ENCODE measurements around the gene IFI44.

- no peak for TF ChIP-seq PHF8 (CRISPR knock-in tag; IDR thresholded peaks at IDR 0.05)
- no peak for TF ChIP-seq ZBTB10 (CRISPR knock-in tag; IDR thresholded peaks at IDR 0.05; ENCODE audit: borderline replicate concordance)
- TF ChIP-seq, protein P1, sequence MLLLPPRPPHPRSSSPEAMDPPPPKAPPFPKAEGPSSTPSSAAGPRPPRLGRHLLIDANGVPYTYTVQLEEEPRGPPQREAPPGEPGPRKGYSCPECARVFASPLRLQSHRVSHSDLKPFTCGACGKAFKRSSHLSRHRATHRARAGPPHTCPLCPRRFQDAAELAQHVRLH (CRISPR knock-in tag; IDR thresholded peaks at IDR 0.05; ENCODE audit: borderline replicate concordance, low read depth), result no peak
- no peak for TF ChIP-seq PCBP1 (IDR thresholded peaks at IDR 0.05; ENCODE audit: borderline replicate concordance, low read depth, low read length)
- no peak for TF ChIP-seq ZNF160 (CRISPR knock-in tag; IDR thresholded peaks at IDR 0.05)
- TF ChIP-seq EZH2 (conservative IDR thresholded peaks at IDR 0.05; ENCODE audit: low read depth, low read length), result no peak
- TF ChIP-seq ZBTB34 (CRISPR knock-in tag; IDR thresholded peaks at IDR 0.05), result no peak
- TF ChIP-seq SNAI1 (CRISPR knock-in tag; IDR thresholded peaks at IDR 0.05; ENCODE audit: borderline replicate concordance), result no peak
- no peak for TF ChIP-seq FOXK2 (IDR thresholded peaks at IDR 0.05)
- TF ChIP-seq POLR2A (IDR thresholded peaks at IDR 0.05; ENCODE audit: insufficient read depth in 1 of 2, low read depth in 2 of 2, low read length in 2 of 2), result no peak
- no peak for TF ChIP-seq ZNF816 (CRISPR knock-in tag; IDR thresholded peaks at IDR 0.05; ENCODE audit: borderline replicate concordance)
These were observed 26.8 kb downstream of the IFI44 start for GRCh38 chr1:78676347-78676982.

Data from HepG2 (cell line).